GM19023 (cell line): ENCODE results near the gene RARB.

Source experiments
- ATAC-seq: cut with Tn5 transposase; IDR thresholded peaks from one replicate; pipeline ENCODE4 v1.9.1; 2021; ENCODE audit warnings: mild to moderate bottlenecking, moderate library complexity; ENCODE audit not compliant: unreplicated experiment

The RARB gene

GRCh38 chr3:25573386-25574171 is 145.5 kb downstream of the RARB start:
- ATAC-seq = no peak

- ATAC-seq = no peak
These were observed 146.2 kb downstream of the RARB start for GRCh38 chr3:25574172-25574765.

GRCh38 chr3:25575001-25575400 is 146.9 kb downstream of the RARB start:
- no peak for ATAC-seq

- ATAC-seq = no peak
These were observed 148.1 kb downstream of the RARB start for GRCh38 chr3:25576146-25576545.

- no peak for ATAC-seq
These were observed 148.9 kb downstream of the RARB start for GRCh38 chr3:25576831-25577454.

GRCh38 chr3:25578059-25578458 is 150.0 kb downstream of the RARB start:
- ATAC-seq = no peak

GRCh38 chr3:25580534-25580933 is 152.5 kb downstream of the RARB start:
- ATAC-seq = no peak

- ATAC-seq = no peak
These were observed 153.3 kb downstream of the RARB start for GRCh38 chr3:25581335-25581734.

GRCh38 chr3:25581823-25582222 is 153.8 kb downstream of the RARB start:
- no peak for ATAC-seq

- no peak for ATAC-seq
These were observed 154.2 kb downstream of the RARB start for GRCh38 chr3:25582242-25582641.

- no peak for ATAC-seq
These were observed 155.3 kb downstream of the RARB start for GRCh38 chr3:25583343-25583742.

- ATAC-seq = no peak
These were observed 156.1 kb downstream of the RARB start for GRCh38 chr3:25584011-25584789.

- no peak for ATAC-seq
These were observed 157.5 kb downstream of the RARB start for GRCh38 chr3:25585361-25586166.

- no peak for ATAC-seq
These were observed 158.1 kb downstream of the RARB start for GRCh38 chr3:25586167-25586505.

- ATAC-seq = no peak
These were observed 158.5 kb downstream of the RARB start for GRCh38 chr3:25586553-25586952.

- ATAC-seq = no peak
These were observed 159.0 kb downstream of the RARB start for GRCh38 chr3:25587094-25587493.

GRCh38 chr3:25587526-25587925 is 159.5 kb downstream of the RARB start:
- ATAC-seq = no peak

GRCh38 chr3:25587975-25588374 is 159.9 kb downstream of the RARB start:
- ATAC-seq = no peak

GRCh38 chr3:25588441-25589103 is 160.5 kb downstream of the RARB start:
- ATAC-seq = no peak

- ATAC-seq = no peak
These were observed 161.2 kb downstream of the RARB start for GRCh38 chr3:25589104-25589782.
